MCF 10A (cell line): ENCODE data around the gene ACACA. TPM values are rescaled to one million over a fixed set of nuclear protein-coding genes. Genes with fewer than 3 reads are reported as not detected.

ENCODE experiments used
- BruUV-seq: library from RNA; stranded (reverse); fragments of 400-500 nt; replicated peaks from 2 replicates; lab custom pipeline; 2021; lab: Mats Ljungman, UMichigan
- CTCF ChIA-PET: fragments of 300-600 bp; sonication (Branson Sonifier 250); formaldehyde crosslinking; extraction: SDS; loops from one replicate; lab custom pipeline; 2021; ENCODE audit warnings: antibody characterized with exemption, inconsistent platforms; lab: Yijun Ruan, JAX
- POLR2A ChIA-PET: fragments of 300-600, 350-650 bp; sonication (Branson Sonifier 250); formaldehyde crosslinking; extraction: SDS; loops from one replicate; lab custom pipeline; 2020; ENCODE audit warnings: antibody characterized with exemption, inconsistent platforms; lab: Yijun Ruan, JAX
- DNase-seq: peaks from one replicate; pipeline ENCODE4 v3.0.0-alpha.2; 2018; ENCODE audit not compliant: unreplicated experiment
- H3K27ac Mint-ChIP-seq: one replicate; pipeline ENCODE4 v1.8.0; 2022; ENCODE audit warnings: mild to moderate bottlenecking, low read depth, mixed read lengths; ENCODE audit not compliant: unreplicated experiment
- H3K27me3 Mint-ChIP-seq: one replicate; pipeline ENCODE4 v1.8.0; 2022; ENCODE audit warnings: mixed read lengths; ENCODE audit not compliant: insufficient read depth, unreplicated experiment
- H3K36me3 Mint-ChIP-seq: one replicate; pipeline ENCODE4 v1.8.0; 2022; ENCODE audit warnings: mild to moderate bottlenecking, moderate library complexity, mixed read lengths; ENCODE audit not compliant: insufficient read depth, unreplicated experiment
- H3K4me1 Mint-ChIP-seq: one replicate; pipeline ENCODE4 v1.8.0; 2022; ENCODE audit warnings: mixed read lengths; ENCODE audit not compliant: insufficient read depth, unreplicated experiment
- H3K4me3 Mint-ChIP-seq: one replicate; pipeline ENCODE4 v1.8.0; 2022; ENCODE audit warnings: mild to moderate bottlenecking, moderate library complexity, mixed read lengths; ENCODE audit not compliant: unreplicated experiment
- H3K9me3 Mint-ChIP-seq: one replicate; pipeline ENCODE4 v1.8.0; 2022; ENCODE audit warnings: mixed read lengths; ENCODE audit not compliant: unreplicated experiment
- CTCF ChIP-seq: fragments of 200-600 bp; IDR thresholded peaks from one replicate; pipeline ENCODE4 v1.8.0; 2022; ENCODE audit warnings: antibody characterized with exemption, mild to moderate bottlenecking; ENCODE audit not compliant: unreplicated experiment
- intact Hi-C: fragments of 100-400 bp; cut with micrococcal nuclease; formaldehyde crosslinking; loops from 2 replicates; pipeline ENCODE4 v1.14.1; 2022
- total RNA-seq: library from RNA; stranded (reverse); gene quantifications from 2 replicates; pipeline ENCODE4 v1.2.3, GENCODE V29; 2022

ACACA gene
- total RNA-seq, 1 experiment from 2014 or later: 100 TPM

GRCh38 chr17:37293770-37294169 is 112.9 kb downstream of the ACACA start:
- CTCF ChIA-PET: no interaction called here
- Mint-ChIP-seq H3K36me3 (peaks cover 17% of the 10 kb centered on the region), H3K27ac (peak overlapping the region; percentile 88), H3K9me3 (no peaks in the 10 kb centered on the region), H3K27me3 (no peaks in the 10 kb centered on the region), H3K4me3 (no peak overlapping the region), H3K4me1 (peaks cover 4% of the 10 kb centered on the region)
- BruUV-seq: no TSS peak
- POLR2A ChIA-PET: interaction anchor here (0.6 kb wide), 1 partner anchor 104 kb away, joined by 3 read pairs; no protein-coding TSS in a partner anchor
- intact Hi-C loops: no loop called here
- no peak for TF ChIP-seq CTCF
- no peak for DNase-seq

GRCh38 chr17:37292429-37293139 is 114.1 kb downstream of the ACACA start:
- BruUV-seq: no TSS peak
- Mint-ChIP-seq H3K4me3 (no peak overlapping the region), H3K4me1 (no peaks in the 10 kb centered on the region), H3K9me3 (no peaks in the 10 kb centered on the region), H3K27ac (peak overlapping the region; percentile 1), H3K27me3 (no peaks in the 10 kb centered on the region), H3K36me3 (peaks cover 18% of the 10 kb centered on the region)
- ChIA-PET CTCF (interaction anchor here (1.1 kb wide), 1 partner anchor 80 kb away, joined by 4 read pairs; no protein-coding TSS in a partner anchor), POLR2A (interaction anchor here (0.7 to 1.5 kb wide), 4 partner anchors 10 to 69 kb away, joined by 3 read pairs; no protein-coding TSS in a partner anchor)
- intact Hi-C loops: no loop called here
- no peak for TF ChIP-seq CTCF
- peak; percentile 86 for DNase-seq

GRCh38 chr17:37291351-37291750 is 115.3 kb downstream of the ACACA start:
- intact Hi-C loops: no loop called here
- no peak for DNase-seq
- BruUV-seq: no TSS peak
- Mint-ChIP-seq H3K4me3 (no peak overlapping the region), H3K27me3 (no peaks in the 10 kb centered on the region), H3K36me3 (peaks cover 18% of the 10 kb centered on the region), H3K27ac (no peak overlapping the region), H3K9me3 (no peaks in the 10 kb centered on the region), H3K4me1 (no peaks in the 10 kb centered on the region)
- CTCF ChIA-PET: interaction anchor here (0.6 kb wide), 1 partner anchor 32 kb away, joined by 3 read pairs; no protein-coding TSS in a partner anchor
- POLR2A ChIA-PET: interaction anchor here (0.7 to 1.5 kb wide), 3 partner anchors 11 to 70 kb away, joined by 3 to 4 read pairs (median 4); no protein-coding TSS in a partner anchor
- no peak for TF ChIP-seq CTCF

GRCh38 chr17:37286430-37286829 is 120.2 kb downstream of the ACACA start:
- Mint-ChIP-seq H3K27me3 (no peaks in the 10 kb centered on the region), H3K4me3 (no peak overlapping the region), H3K27ac (peak overlapping the region; percentile 42), H3K4me1 (no peaks in the 10 kb centered on the region), H3K9me3 (no peaks in the 10 kb centered on the region), H3K36me3 (peaks cover 22% of the 10 kb centered on the region)
- ChIA-PET CTCF (interaction anchor here (0.6 to 2.4 kb wide), 2 partner anchors 57 to 87 kb away, joined by 3 to 11 read pairs; no protein-coding TSS in a partner anchor), POLR2A (interaction anchor here (1.0 to 1.9 kb wide), 2 partner anchors 8 to 11 kb away, joined by 3 to 6 read pairs; no protein-coding TSS in a partner anchor)
- DNase-seq: no peak
- no TSS peak for BruUV-seq
- intact Hi-C loops: no loop called here
- TF ChIP-seq CTCF: no peak
